Heart left ventricle (tissue), 16 donors: ENCODE measurements around the gene SIGLEC12. TPM values are rescaled to one million over a fixed set of nuclear protein-coding genes. Genes with fewer than 3 reads are reported as not detected.

Experiments
- ATAC-seq, 4 donors: fragments of 200-7000 bp; cut with Tn5 transposase; one replicate each; pipeline ENCODE4 v1.9.1; 2020 to 2022; ENCODE audit warnings: moderate library complexity in 4 of 4, mild to moderate bottlenecking in 3 of 4, moderate number of reproducible peaks in 1 of 4
- DNase-seq, 5 donors: peaks; one replicate each; pipeline ENCODE4 v3.0.0-alpha.2; 2020
- H3K27ac ChIP-seq, 12 donors: fragments of 200-600 bp; sonication (generic) in 4 of 12; one replicate each; pipeline versions ENCODE4 v1.5.0 to v1.8.0; 2016 to 2022; ENCODE audit warnings: mild to moderate bottlenecking in 2 of 12
- H3K27me3 ChIP-seq, 9 donors: fragments of 200-600 bp; sonication (generic) in 2 of 9; one replicate each; pipeline versions ENCODE4 v1.5.1 to v1.8.0; 2016 to 2022; ENCODE audit warnings: mild to moderate bottlenecking in 3 of 9
- H3K36me3 ChIP-seq, 9 donors: fragments of 200-600 bp; sonication (generic) in 2 of 9; one replicate each; pipeline versions ENCODE4 v1.5.0 to v1.8.0; 2018 to 2022; ENCODE audit warnings: mild to moderate bottlenecking in 2 of 9
- H3K4me1 ChIP-seq, 12 donors: fragments of 200-600 bp; sonication (generic) in 4 of 12; one replicate each; pipeline versions ENCODE4 v1.5.0 to v1.8.0; 2016 to 2022; ENCODE audit warnings: mild to moderate bottlenecking in 3 of 12
- H3K4me3 ChIP-seq, 12 donors: fragments of 200-600 bp; sonication (generic) in 4 of 12; one replicate each; pipeline versions ENCODE4 v1.5.0 to v1.8.0; 2017 to 2022; ENCODE audit warnings: mild to moderate bottlenecking in 9 of 12, moderate library complexity in 4 of 12
- H3K9me3 ChIP-seq, 12 donors: fragments of 200-600 bp; sonication (generic) in 4 of 12; one replicate each; pipeline versions ENCODE4 v1.5.0 to v1.8.0; 2016 to 2022; ENCODE audit warnings: mild to moderate bottlenecking in 1 of 12
- POLR2A ChIP-seq, 2 donors: fragments of 450-650 bp; IDR thresholded peaks; one replicate each; pipeline ENCODE4 v1.6.1; 2017; ENCODE audit warnings: antibody characterized with exemption in 2 of 2, mild to moderate bottlenecking in 2 of 2, moderate library complexity in 2 of 2
- WGBS, 4 donors: extraction: QIAGEN DNeasy Blood & Tissue Kit in 2 of 4; methylation state at CpG; one replicate each; pipeline versions ENCODE4 v1.1.5 to v1.1.7; 2013 to 2018; 5-methylcytosine and 5-hydroxymethylcytosine counted together
- intact Hi-C, 10 donors: fragments of 100-400 bp; cut with DNase I; formaldehyde crosslinking; loops; one replicate each; pipeline versions ENCODE4 v1.11.1 to v1.14.2; 2022
- polyA plus RNA-seq, 2 donors: library from polyadenylated mRNA; stranded (reverse); fragments of 200-250 nt; gene quantifications; one replicate each; pipeline ENCODE4 v1.2.3, GENCODE V29; 2013
- total RNA-seq, 9 donors: library from RNA; depleted of rRNA in 2 of 9; stranded (reverse); fragments of >200 nt in 2 of 9; fragmentation: NEBNext Ultra II Directional in 3 of 9; extraction: Animal tissue kit (Norgen Biotek cat#: 25700) in 3 of 9; gene quantifications; one replicate each; pipeline versions ENCODE4 v1.1.0 to v1.2.4, GENCODE V29; 2016 to 2023
- TF ChIP-seq, protein P1 (sequence below), 12 donors: fragments of 200-600 bp; sonication (generic) in 4 of 12; IDR thresholded peaks; one replicate each; pipeline versions ENCODE4 v1.5.0 to v1.8.0; 2018 to 2022; ENCODE audit warnings: antibody characterized with exemption in 12 of 12, mild to moderate bottlenecking in 5 of 12
- donor health status: ischemic (EF 13 %, LVEDD 7.1; RV severe dilation, severe dysfunction).
- donor health status: healthy with polysubstance abuse.
- donor health status: DM: no; HTN: yes; CAD: no.
- donor health status: DM: no; HTN: no; CAD: no.
- donor health status: ischemic (EF 25% LVEDD 6.9; RV normal size, moderate dysfunction).
- donor health status: ischemic (EF 25% LVEDD 5.7; RV mildly dilated, moderate dysfunction).
- donor health status: healthy.
- donor health status: DM: yes; HTN: yes; CAD: no.
- donor health status: ischemic (EF 35%, LVEDD 5.7; RV mildly dilated, moderate dysfunction).
- donor health status: nonischemic (EF 11% LVEDD 7.7; RV severe dilation, severe dysfunction).
- donor health status: DM: yes; HTN: yes; CAD: no.
- donor health status: PGD.
- donor health status: ischemic (EF 29% LVEDD 5.4; RV normal size, mild dysfunction).
- donor health status: nonischemic (EF 23%, LVEDD 6.1; RV moderate dilation, normal function).

SIGLEC12 gene
- total and polyA plus RNA-seq, 11 donors = 0.15 to 0.43 (median 0.21) TPM; not detected in 6

DNA sequence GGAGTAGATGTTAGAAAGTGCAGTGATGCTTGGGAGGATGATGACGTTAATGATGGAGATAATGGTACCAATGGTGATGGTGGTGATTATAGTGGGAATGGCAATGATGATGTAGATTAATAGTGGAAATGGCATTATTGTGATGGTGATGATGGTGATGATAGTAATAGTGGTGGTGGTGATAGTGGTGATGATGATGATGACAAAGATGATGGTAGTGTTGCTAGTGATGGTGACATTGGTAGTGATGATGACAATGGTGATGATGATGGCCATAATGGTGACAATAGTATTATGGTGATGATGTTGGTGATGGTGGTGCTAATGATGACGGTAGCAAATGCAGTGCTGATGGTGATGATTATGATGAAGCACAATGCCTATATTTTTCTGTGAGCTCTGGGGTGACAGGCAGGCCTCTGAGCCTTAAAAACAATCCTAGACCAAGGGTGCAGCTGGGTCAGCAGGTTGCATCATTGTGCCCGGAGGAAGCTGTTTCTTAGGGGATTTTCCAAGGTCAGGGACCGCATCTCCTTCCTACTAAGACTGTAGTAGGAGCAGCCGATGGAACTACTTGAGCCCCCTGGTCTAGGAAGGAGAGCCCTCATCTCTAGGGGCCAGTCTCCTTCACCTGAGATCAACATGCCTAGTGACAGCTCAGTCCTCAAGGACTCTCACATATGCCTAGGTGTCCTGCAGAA, 15.5 kb downstream of the SIGLEC12 start:
- no peaks in the 10 kb centered on the region for H3K4me1 ChIP-seq
- H3K9me3 ChIP-seq = no peaks in the 10 kb centered on the region
- WGBS, 4 donors = 80 to 83% (median 82%) methylated on average over 5 of the region's 5 CpGs
- ATAC-seq (no peak), DNase-seq (no peak)
- H3K36me3 ChIP-seq = no peaks in the 10 kb centered on the region
- no peak for TF ChIP-seq POLR2A (IDR thresholded peaks at IDR 0.05)
- TF ChIP-seq, protein P1, sequence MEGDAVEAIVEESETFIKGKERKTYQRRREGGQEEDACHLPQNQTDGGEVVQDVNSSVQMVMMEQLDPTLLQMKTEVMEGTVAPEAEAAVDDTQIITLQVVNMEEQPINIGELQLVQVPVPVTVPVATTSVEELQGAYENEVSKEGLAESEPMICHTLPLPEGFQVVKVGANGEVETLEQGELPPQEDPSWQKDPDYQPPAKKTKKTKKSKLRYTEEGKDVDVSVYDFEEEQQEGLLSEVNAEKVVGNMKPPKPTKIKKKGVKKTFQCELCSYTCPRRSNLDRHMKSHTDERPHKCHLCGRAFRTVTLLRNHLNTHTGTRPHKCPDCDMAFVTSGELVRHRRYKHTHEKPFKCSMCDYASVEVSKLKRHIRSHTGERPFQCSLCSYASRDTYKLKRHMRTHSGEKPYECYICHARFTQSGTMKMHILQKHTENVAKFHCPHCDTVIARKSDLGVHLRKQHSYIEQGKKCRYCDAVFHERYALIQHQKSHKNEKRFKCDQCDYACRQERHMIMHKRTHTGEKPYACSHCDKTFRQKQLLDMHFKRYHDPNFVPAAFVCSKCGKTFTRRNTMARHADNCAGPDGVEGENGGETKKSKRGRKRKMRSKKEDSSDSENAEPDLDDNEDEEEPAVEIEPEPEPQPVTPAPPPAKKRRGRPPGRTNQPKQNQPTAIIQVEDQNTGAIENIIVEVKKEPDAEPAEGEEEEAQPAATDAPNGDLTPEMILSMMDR (IDR thresholded peaks at IDR 0.05) = no peak
- no peak overlapping the region for H3K4me3 ChIP-seq
- peaks cover 0 to 29% (median 3%) of the 10 kb centered on the region in 9 donors for H3K27me3 ChIP-seq
- intact Hi-C loops = no loop called here
- H3K27ac ChIP-seq = no peak overlapping the region

DNA sequence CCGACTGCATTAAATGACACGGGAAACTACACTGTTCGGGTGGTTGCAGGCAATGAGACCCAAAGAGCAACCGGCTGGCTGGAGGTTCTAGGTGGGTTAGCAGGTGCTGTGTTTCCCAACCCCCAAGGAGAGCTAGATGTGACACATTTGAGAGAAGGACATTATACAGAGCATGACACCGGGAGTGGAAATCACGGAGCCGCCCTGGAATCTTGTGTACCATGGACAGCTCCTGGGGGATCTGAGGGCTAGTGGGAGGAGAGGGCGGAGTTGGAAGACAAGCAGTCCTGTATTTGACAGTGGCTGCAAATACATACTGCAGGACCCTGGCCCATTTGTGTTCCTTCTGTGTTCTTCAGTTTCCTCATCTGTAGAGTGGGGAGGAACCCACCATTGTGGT, 21.0 kb downstream of the SIGLEC12 start:
- 33 to 41% (median 37%) methylated on average over 8 of the region's 8 CpGs for WGBS, 4 donors
- H3K36me3 ChIP-seq = no peaks in the 10 kb centered on the region
- H3K27me3 ChIP-seq = peaks cover 0 to 56% (median 13%) of the 10 kb centered on the region in 9 donors
- TF ChIP-seq, protein P1 (IDR thresholded peaks at IDR 0.05) = no peak
- TF ChIP-seq POLR2A (IDR thresholded peaks at IDR 0.05) = no peak
- no peaks in the 10 kb centered on the region for H3K9me3 ChIP-seq
- H3K27ac ChIP-seq = no peak overlapping the region
- no peak for DNase-seq
- intact Hi-C loops = no loop called here
- no peak for ATAC-seq
- H3K4me1 ChIP-seq = no peaks in the 10 kb centered on the region
- H3K4me3 ChIP-seq = no peak overlapping the region

DNA sequence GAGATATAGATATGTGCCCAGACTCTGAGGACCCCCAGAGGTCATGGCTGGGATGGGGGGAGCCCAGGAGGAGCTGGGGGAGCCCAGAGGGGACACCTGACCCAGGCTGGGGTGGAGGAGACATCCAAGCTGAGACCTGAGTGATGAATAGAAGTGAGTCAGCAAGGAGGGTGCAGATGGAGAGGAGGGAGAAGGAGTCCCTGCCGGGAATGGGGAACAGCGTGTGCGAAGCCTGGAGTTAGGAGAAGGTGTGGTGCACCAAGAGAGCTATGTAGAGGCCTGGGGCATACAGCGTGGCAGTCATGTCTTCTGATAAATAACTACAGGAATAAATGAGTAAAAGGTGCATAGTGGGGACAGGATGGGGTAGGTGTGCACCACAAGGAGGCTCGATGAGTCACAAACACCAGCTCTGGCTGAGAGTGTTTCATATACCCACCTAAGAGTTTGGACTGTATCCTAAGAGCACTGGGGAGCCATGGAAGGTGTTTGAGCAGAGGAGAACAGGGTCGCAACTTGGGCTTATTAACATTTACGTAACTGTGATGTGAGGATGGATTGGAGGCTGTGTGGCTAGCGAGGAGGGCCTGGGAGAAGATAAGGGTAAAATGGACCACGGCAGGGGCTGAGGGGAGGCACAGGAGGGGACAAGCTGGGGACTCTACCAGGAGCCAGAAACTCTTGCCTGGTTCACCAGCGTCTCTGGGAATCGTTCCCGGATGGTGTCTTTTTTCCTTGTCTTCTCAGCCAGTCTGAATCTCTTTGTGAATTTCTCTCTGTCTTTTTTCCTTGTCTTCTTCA, 21.9 kb downstream of the SIGLEC12 start:
- no peak overlapping the region for H3K4me3 ChIP-seq
- no peaks in the 10 kb centered on the region for H3K36me3 ChIP-seq
- DNase-seq = no peak
- no peak overlapping the region for H3K27ac ChIP-seq
- no peaks in the 10 kb centered on the region for H3K9me3 ChIP-seq
- H3K27me3 ChIP-seq = peaks cover 0 to 54% (median 10%) of the 10 kb centered on the region in 9 donors
- intact Hi-C loops = loop anchor here in 3 of 10 donors (10.0 kb wide), 2 partner anchors 295 to 305 kb away; no protein-coding TSS in a partner anchor
- WGBS, 4 donors = 77 to 81% (median 78%) methylated on average over 12 of the region's 12 CpGs
- H3K4me1 ChIP-seq = no peaks in the 10 kb centered on the region
- no peak for ATAC-seq
- TF ChIP-seq POLR2A (IDR thresholded peaks at IDR 0.05) = no peak
- TF ChIP-seq, protein P1 (IDR thresholded peaks at IDR 0.05) = no peak
